Right lobe of liver (tissue), 4 donors: Measurements from ENCODE around the gene CABP7.

Experiments used
- POLR2A ChIP-seq: fragments of 450-650 bp; IDR thresholded peaks from one replicate; pipeline ENCODE4 v1.6.1; 2017; ENCODE audit warnings: antibody characterized with exemption, mild to moderate bottlenecking
- TF ChIP-seq, protein P1 (sequence below), 4 donors: fragments of 200-600 bp in 3 of 4; fragments of 450-650 bp in 1 of 4; IDR thresholded peaks; one replicate each; pipeline versions ENCODE4 v1.5.1 to v1.8.0; 2016 to 2022; ENCODE audit warnings: antibody characterized with exemption in 4 of 4, mild to moderate bottlenecking in 2 of 4
- donor health status: DM: no; HTN: no; CAD: no.
- donor health status: DM: no; HTN: no; CAD: no.
- donor health status: DM: no; HTN: yes; CAD: no.

DNA sequence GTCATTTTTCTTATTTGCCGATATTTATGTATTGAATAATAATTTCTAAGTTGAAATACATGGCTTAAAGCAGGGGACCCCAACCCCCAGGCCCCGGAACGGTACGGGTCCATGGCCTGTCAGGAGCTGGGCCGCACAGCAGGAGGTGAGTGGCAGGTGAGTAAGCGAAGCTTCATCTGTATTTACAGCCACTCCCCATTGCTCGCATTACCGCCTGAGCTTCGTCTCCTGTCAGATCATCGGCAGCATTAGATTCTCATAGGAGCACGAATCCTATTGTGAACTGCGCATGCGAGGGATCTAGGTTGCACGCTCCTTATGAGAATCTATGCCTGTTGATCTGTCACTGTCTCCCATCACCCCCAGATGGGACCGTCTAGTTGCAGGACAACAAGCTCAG is 42.5 kb downstream of the CABP7 start:
- TF ChIP-seq, protein P1, sequence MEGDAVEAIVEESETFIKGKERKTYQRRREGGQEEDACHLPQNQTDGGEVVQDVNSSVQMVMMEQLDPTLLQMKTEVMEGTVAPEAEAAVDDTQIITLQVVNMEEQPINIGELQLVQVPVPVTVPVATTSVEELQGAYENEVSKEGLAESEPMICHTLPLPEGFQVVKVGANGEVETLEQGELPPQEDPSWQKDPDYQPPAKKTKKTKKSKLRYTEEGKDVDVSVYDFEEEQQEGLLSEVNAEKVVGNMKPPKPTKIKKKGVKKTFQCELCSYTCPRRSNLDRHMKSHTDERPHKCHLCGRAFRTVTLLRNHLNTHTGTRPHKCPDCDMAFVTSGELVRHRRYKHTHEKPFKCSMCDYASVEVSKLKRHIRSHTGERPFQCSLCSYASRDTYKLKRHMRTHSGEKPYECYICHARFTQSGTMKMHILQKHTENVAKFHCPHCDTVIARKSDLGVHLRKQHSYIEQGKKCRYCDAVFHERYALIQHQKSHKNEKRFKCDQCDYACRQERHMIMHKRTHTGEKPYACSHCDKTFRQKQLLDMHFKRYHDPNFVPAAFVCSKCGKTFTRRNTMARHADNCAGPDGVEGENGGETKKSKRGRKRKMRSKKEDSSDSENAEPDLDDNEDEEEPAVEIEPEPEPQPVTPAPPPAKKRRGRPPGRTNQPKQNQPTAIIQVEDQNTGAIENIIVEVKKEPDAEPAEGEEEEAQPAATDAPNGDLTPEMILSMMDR (IDR thresholded peaks at IDR 0.05) = no peak
- TF ChIP-seq POLR2A = no peak
